Measurements from ENCODE around the gene PI4K2B.
"Not testable (repeated sequence)": the region's sequence is repeated elsewhere in the genome, so short reads cannot be mapped to it uniquely, and the experiment has no call there.

Gene PI4K2B

DNA sequence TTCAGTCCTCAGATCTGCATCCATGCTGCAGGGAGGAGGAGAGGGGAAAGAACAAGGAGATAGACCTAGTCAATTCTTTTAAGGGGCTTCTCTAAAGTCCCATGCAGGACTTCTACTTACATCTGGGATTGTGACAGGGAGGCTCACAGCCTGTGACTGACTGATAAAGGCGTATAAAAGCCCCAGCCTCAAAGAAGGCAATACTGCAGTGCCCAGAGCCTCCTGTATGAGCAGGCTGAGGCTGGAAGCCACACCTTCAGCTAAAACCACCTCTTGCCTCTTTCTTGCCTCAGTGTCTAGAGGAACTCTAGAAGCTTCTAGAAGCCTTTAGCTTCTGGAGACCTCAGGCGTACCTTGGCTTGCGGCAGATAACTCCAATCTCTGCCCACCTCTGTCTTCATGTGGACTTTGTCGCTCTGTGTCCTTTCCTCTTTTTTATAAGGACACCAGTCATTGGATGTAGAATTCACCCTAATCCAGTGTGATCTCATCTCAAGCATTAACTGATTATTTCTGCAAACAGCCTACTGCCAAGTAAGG, 72.8 kb downstream of the PI4K2B start:
- DNase-seq (no peak), ATAC-seq (no peak)

DNA sequence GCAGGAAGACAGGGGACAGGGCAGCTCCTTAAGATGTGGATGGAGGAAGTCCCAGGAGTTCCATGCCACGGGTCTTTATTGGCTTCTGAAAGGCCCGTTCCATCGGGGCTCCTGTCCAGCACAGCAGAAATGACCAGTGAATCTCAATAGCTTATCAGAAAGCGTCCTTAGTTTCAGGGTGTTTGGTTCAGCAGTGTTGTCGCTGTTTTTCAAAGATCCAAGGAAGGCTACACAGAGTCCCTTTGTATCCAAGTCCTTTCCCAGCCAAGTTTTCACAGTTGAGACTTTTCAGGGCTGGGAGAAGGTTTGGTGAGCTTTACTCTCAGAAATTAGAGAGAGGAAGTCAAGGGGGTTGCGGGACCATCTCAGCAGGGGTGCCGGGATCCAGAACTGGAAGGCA, 73.8 kb downstream of the PI4K2B start:
- no peak for DNase-seq
- no peak for ATAC-seq

DNA sequence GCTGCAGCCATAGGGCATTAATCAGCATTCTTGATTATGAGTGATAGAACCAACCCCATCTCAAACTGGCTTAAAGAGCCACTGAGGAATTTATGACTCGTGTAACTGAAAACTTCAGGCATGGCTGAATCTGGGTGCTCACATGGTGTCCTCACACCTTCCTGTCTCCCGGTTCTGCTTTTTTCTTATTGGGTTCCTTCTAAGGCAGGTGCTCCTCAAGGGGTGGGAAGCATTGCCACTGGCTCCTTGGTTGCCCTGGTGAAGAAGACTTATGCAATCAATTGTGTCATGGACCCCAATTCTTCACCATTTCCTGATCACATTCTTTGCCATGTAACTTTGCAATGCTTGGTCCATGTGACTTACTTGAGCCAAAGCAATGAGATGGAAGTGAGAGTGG, 74.5 kb downstream of the PI4K2B start:
- no peak for DNase-seq
- ATAC-seq, result no peak

DNA sequence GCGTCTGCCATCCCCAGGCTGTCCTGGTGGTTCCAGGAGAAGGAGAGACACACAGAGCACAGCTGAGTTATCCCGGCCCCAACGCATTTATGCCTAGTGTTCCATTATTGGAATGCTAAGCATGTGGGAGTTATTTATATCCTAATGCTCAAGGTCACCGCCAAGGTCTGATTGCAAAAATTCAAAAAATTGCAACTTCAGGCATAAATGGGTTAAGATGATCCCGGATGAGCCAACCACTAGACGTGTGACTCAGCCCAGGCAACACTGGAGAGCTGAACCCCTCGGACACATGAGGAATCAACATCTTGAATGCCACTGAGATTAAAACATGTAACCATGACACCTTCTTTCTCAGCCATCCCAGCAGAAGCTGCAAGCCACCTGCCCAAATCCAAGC, 74.9 kb downstream of the PI4K2B start:
- DNase-seq, result no peak
- ATAC-seq, result no peak

DNA sequence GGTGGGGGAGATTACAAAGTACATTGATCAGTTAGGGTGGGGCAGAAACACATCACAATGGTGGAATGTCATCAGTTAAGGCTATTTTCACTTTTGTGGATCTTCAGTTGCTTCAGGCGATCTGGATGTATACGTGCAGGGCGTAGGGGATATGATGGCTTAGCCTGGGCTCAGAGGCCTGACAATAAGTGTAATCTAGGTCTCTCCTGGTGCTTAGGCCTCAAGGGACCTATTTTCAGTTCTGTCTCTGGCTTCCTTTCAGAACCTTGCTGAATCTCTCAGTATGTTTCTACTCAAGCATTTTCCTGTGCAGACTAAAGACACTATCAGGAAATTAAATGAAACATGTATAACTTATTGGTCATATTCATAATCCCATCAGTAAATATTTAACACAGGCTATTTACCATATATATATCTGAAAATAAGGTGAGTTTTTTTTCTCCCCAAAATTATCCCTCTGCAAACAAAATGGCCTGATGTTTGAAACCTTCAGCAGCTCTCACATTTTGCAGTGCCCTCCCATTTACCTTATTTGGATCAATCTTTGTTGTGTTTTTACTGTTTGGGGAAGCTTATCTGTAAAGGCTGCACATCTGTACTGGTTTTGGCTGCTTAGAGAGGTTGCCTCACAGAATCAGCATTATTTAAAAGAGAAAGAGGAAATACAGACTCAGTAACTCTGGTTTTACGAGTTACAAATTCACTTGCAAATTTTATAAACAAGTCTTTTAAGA, 76.4 kb downstream of the PI4K2B start:
- DNase-seq (no peak), ATAC-seq (no peak)

DNA sequence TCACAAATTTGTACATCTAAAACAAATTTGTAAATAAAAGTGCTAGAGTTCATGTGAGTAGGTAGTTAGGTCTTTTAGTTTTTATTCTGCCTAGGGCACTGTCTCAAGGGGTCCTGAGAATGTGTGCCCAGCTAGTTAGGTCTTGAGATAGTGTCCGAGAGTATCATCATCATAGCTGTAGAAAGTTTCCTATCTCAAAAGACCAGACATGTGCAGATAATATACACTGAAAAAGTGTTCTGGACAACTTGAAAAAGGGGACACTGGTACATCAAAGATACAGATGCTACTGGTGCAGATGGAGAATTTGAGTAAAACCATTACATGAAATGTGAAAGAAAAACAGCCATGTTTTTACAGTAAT, 77.0 kb downstream of the PI4K2B start:
- DNase-seq (no peak), ATAC-seq (no peak)

DNA sequence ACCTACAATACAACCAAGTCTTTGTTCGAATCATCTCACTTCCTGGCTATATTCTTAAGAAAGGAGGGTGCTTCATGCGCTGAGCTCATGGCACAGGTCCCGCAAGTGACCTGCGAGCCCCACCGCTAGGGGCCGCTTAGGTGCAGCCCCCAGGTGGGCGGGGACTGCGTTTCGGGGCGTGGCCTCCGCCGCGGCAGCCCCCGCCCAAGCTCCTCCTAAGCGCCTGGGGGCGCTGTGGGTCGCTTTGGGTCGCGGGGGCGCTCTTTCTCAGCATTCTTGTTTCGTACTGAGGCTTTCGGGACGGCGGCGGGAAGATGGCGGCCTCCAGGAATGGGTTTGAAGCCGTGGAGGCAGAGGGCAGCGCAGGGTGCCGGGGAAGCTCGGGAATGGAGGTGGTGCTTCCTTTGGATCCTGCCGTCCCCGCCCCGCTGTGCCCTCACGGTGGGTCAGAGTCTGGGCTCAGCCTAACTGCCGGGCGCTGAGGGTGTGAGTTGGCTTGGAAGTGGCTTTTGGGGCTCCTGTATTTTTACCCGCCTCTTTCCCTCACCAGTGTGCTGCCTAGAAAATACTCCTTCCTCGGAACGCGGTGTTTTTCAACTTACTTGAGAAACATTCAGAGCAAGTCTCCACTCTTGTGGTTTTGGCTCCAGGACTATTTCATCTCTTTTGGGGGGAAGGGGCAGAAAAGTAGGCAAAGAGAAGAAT, 78.8 kb downstream of the PI4K2B start, which contains the start of gene ZCCHC4:
Gene ZCCHC4 (plus strand): TSS at position 279 of the 705 bp plus-strand sequence. CDS start 36 bp downstream, at position 315.
- DNase-seq, result peak; percentile 88
- ATAC-seq, result peak; percentile 98

DNA sequence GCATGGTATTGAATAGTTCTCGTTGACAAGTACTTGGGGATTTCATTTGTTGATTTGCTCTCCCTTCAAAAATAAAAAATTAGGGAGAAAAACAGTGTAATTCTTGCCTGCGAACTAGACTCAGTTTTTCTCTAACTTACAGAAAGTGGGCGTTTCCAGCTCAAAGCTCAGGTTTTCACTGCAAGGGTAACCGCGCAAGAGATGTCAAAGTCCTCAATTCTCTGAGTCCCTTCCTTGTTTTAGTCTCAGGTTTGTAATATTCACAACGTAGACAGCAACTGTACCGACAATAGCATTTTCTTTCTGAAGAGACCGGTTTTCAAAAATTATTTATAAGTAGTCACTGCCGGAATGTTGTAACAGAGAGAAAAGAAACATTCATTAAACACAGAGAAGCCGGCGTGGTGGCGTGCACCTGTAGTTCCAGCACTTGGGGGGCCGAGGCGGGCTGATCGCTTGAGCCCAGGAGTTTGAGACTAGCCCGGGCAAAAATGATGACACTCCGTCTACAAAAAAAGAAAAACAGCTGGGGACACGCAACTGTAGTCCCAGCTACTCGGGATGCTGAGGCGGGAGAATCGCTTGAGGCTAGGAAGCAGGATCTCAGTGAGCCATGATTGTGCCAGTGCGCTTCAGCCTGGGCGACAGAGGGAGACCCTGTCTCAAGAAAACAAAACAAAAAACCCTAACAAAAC, 79.5 kb downstream of the PI4K2B start:
- DNase-seq, result no peak

DNA sequence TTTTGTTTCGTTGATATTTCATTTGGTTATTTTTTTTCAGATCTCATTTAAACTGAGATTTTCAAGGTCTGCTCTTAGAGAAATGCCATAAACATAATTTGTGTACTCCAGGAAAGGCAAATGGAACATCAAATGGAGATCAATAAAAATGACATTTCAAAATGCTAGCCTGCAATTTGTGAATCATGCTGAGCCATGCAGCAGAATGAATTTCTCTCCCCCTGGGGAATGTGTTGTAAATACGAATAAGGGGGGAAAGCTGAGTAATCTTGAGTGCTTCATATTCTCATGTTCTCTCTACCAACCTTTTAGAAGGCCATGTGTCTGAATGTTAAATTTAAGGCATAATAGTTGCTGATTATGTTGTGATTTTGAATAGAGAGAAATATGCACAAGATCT, 86.5 kb downstream of the PI4K2B start:
- DNase-seq, result no peak

More for the DNA sequence above, 79.5 kb downstream of the PI4K2B start:
- ATAC-seq, result no peak

DNA sequence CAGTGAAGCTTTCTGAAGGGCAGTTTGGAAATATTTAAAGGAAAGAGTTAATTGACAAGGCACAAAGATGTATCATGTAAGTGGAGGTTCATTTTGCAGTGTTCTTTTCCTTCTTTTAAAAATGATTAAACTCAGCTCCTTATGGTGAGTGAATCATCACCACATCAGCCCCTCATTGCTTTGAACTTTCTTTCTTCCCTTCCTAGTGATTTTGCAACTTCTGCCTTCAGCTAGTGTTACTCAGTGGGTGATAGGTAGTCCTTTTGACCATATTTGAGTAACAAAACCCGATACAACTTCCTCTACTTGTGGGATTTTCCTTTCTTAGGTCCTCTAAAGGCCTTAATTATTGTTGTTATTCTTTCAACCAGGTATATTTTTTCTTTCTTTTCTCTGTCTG, 86.9 kb downstream of the PI4K2B start:
- ATAC-seq (peak; percentile 95), DNase-seq (no peak)

More for the DNA sequence above, 86.5 kb downstream of the PI4K2B start:
- peak; percentile 73 for ATAC-seq

DNA sequence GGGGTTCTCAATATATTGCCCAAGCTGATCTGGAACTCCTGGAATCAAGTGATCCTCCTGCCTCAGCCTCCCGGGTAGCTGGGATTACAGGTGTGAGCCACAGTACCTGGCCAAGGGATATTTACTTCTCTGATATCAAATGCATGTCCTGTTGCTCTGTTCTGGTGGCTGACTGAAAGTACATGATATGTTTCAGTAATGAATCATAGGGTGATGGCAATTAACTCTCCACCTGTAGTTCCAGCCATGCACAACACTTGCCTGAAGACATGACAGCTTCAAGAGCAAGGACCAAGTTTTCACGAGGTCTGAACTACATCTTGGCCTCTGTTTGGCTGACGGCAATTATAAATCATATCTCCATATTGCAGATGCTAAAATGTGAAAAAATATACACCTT, 87.9 kb downstream of the PI4K2B start:
- ATAC-seq, result no peak
- no peak for DNase-seq

DNA sequence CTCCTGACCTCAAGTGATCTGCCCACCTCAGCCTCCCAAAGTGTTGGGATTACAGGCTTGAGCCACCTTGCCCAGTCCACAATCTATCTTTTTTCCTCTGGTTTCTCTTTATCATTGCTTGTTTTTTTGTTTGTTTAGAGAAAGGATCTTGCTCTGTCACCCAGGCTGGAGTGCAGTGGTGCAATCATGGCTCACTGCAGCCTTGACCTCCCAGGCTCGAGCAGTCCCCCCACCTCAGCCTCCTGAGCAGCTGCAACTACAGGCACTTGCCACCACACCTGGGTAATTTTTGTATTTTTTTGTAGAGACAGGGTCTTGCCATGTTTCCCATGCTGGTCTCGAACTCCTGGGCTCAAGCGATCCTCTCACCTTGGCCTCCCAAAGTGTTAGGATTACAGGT, 94.6 kb downstream of the PI4K2B start:
- not testable (repeated sequence) for ATAC-seq, DNase-seq
